Mucosa of stomach (tissue), 1 donor: ENCODE measurements around the gene ASTN1.
"Not testable (repeated sequence)": the region's sequence is repeated elsewhere in the genome, so short reads cannot be mapped to it uniquely, and the experiment has no call there.

ENCODE experiments used
- H3K27me3 ChIP-seq: one replicate; pipeline ENCODE4 v1.7.0; 2013; ENCODE audit warnings: mild to moderate bottlenecking, low read length; ENCODE audit not compliant: control insufficient read depth, insufficient read depth
- H3K36me3 ChIP-seq: one replicate; pipeline ENCODE4 v1.7.0; 2013; ENCODE audit warnings: low read length; ENCODE audit not compliant: control insufficient read depth, insufficient read depth
- H3K4me1 ChIP-seq: one replicate; pipeline ENCODE4 v1.7.0; 2013; ENCODE audit warnings: mild to moderate bottlenecking, low read length; ENCODE audit not compliant: control insufficient read depth, insufficient read depth
- H3K4me3 ChIP-seq: one replicate; pipeline ENCODE4 v1.7.0; 2013; ENCODE audit warnings: low read length
- H3K9ac ChIP-seq: one replicate; pipeline ENCODE4 v1.7.0; 2013; ENCODE audit warnings: mild to moderate bottlenecking, low read length, moderate library complexity
- H3K9me3 ChIP-seq: one replicate; pipeline ENCODE4 v1.7.0; 2013; ENCODE audit warnings: mild to moderate bottlenecking, low read length, moderate library complexity; ENCODE audit not compliant: control insufficient read depth
- donor health status: Pancreatic carcinoma.

The ASTN1 gene

DNA sequence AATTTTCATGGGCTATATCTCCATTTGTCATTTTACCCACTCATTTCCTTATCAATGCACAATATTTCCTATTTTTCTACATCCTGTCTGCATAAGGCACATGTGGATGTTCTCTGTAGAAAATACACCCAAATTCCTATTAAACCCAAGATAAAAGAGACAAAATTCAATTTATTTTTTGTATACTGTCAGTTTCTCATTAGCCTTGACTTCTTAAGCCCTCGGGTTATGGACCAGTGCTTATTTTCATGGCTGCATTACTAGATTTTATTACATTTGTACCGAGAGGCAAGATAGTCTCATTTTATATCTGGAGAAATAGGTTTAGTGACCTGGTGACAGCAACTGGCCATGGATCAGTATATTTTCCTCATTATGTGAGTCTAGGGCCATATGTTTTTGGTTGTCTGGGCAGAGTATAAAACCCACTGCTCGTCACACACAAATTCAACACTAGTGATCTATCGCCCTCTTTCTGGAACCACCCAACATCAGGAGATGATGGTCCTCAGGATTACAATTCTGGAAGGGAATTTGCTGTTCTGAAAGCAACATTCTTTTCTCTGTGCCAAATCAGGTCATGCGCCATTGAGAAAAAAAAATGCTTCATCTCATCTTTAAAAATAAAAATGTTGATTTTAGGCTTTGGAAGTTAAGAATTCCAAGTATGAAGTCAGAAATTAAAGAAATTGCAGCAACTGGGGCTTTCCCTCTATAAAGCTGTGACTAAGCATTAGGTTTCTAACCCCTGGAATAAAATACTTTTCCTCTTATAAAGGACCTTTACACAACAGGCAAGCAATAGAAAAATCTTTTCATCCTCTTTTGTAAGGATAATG lies 81.4 kb downstream of the ASTN1 start:
- no peaks in the 10 kb centered on the region for H3K27me3 ChIP-seq
- H3K9me3 ChIP-seq, result no peaks in the 10 kb centered on the region
- H3K9ac ChIP-seq, result no peak overlapping the region
- no peaks in the 10 kb centered on the region for H3K4me1 ChIP-seq
- no peaks in the 10 kb centered on the region for H3K36me3 ChIP-seq
- H3K4me3 ChIP-seq, result no peak overlapping the region

DNA sequence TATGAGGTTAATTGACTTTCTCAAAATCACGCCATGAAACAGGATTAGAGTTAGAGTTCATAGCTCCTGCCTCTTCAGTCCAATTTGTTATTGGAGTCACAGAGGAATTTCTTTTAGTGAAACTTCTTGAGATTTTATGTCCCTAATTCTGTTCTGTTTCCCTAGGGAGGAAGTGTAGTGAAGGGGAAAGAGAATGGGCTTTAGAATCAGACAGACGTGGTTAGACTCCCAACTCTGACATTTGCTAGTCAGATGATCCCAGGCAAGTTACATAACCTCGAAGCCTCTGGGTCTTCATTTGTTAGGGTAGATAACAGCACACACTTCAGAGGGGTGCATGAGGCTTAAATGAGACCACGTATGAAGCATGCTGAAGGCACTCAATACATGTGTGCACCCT lies 83.9 kb downstream of the ASTN1 start:
- no peak overlapping the region for H3K4me3 ChIP-seq
- no peaks in the 10 kb centered on the region for H3K36me3 ChIP-seq
- no peaks in the 10 kb centered on the region for H3K27me3 ChIP-seq
- H3K9ac ChIP-seq, result no peak overlapping the region
- H3K4me1 ChIP-seq, result no peaks in the 10 kb centered on the region
- H3K9me3 ChIP-seq, result no peaks in the 10 kb centered on the region

GRCh38 chr1:177077734-177078499 lies 86.6 kb downstream of the ASTN1 start:
- Histone ChIP-seq H3K4me1 (no peaks in the 10 kb centered on the region), H3K36me3 (no peaks in the 10 kb centered on the region), H3K9me3 (no peaks in the 10 kb centered on the region)

GRCh38 chr1:177077006-177077405 lies 87.5 kb downstream of the ASTN1 start:
- no peak overlapping the region for H3K9ac ChIP-seq
- H3K36me3 ChIP-seq, result no peaks in the 10 kb centered on the region
- H3K4me3 ChIP-seq, result no peak overlapping the region
- H3K27me3 ChIP-seq, result no peaks in the 10 kb centered on the region
- no peaks in the 10 kb centered on the region for H3K9me3 ChIP-seq
- no peaks in the 10 kb centered on the region for H3K4me1 ChIP-seq

More at GRCh38 chr1:177077734-177078499, 86.6 kb downstream of the ASTN1 start:
- H3K9ac ChIP-seq, result no peak overlapping the region
- H3K27me3 ChIP-seq, result no peaks in the 10 kb centered on the region
- no peak overlapping the region for H3K4me3 ChIP-seq

- H3K4me3 ChIP-seq, H3K36me3 ChIP-seq, H3K9me3 ChIP-seq, H3K4me1 ChIP-seq, H3K9ac ChIP-seq, H3K27me3 ChIP-seq: not testable (repeated sequence)
These were observed 89.7 kb downstream of the ASTN1 start for GRCh38 chr1:177074811-177075210.

GRCh38 chr1:177069490-177069889 lies 95.0 kb downstream of the ASTN1 start:
- H3K4me1 ChIP-seq, result no peaks in the 10 kb centered on the region
- H3K9ac ChIP-seq, result no peak overlapping the region
- H3K9me3 ChIP-seq, result no peaks in the 10 kb centered on the region
- no peaks in the 10 kb centered on the region for H3K36me3 ChIP-seq
- H3K27me3 ChIP-seq, result no peaks in the 10 kb centered on the region
- H3K4me3 ChIP-seq, result no peak overlapping the region

DNA sequence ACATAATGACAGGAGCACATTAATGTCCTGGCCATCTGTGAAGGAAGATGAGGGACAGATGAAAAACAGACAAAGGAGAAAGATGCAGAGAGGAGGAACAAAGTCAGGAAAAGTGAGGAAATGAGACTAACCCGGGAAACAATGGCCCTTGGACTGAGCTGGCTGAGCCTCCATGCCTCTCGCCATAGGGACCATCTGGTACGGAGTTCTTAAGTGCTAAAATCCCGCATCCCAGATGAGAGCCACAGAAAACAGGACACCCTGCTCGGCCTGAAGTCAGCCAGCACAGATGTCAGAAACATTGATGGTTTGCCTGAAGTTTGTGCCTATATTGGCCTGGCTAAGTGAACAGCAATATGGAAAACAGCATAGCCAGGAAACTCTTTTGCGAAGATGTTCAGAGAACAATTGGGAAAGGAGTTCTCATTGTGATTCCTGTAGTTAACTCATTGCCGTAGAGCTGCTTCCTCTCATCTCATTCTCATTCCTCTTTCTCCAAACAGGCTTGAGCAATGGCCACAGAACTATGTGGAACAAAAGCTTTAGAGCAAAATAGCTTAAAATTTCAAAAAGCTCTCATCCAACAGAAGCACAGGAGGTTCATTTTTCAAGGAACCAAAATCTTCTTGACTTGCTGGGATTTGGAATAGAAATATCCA lies 96.6 kb downstream of the ASTN1 start:
- no peak overlapping the region for H3K4me3 ChIP-seq
- H3K36me3 ChIP-seq, result no peaks in the 10 kb centered on the region
- H3K9me3 ChIP-seq, result no peaks in the 10 kb centered on the region
- H3K9ac ChIP-seq, result no peak overlapping the region
- H3K4me1 ChIP-seq, result no peaks in the 10 kb centered on the region
- no peaks in the 10 kb centered on the region for H3K27me3 ChIP-seq

DNA sequence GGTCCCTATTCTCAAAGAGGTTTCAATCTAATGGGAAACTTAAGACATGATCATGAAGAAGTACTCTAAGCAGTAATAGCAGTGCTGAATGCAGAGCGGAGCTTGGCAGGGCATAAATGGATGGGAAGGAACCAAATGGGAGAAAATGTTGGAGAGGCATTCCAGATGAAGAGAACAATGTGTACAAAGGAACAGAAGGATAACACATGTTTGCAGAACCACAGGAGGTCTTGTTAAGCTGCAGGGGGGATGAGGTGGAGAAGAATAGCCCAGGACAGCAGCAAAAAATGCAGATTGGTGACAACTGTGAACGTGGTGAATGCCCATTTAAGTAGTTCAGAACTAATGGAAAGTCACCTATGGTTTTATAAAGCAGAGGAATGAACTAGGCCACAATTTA lies 99.1 kb downstream of the ASTN1 start:
- no peak overlapping the region for H3K9ac ChIP-seq
- H3K4me3 ChIP-seq, result no peak overlapping the region
- H3K36me3 ChIP-seq, result no peaks in the 10 kb centered on the region
- H3K9me3 ChIP-seq, result no peaks in the 10 kb centered on the region
- no peaks in the 10 kb centered on the region for H3K27me3 ChIP-seq
- H3K4me1 ChIP-seq, result no peaks in the 10 kb centered on the region

DNA sequence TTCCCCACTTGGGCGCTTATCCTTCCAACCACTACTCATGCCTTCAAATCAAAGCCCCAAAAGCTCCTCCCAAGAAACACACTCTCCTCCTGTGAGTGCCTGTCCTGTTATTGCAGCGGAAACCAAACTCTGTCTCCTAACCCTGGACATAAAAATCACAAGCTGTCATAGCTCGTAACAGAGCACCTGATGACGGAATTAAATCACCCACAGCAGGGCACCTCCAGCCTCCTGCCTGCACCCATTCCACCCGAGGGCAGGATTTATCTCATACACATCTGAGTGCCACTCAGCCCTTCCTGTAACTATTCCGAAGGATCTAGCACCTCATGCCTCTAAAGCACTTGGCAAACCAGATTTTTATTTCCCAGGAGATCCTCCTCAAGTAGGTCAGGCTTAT lies 100.9 kb downstream of the ASTN1 start:
- Histone ChIP-seq H3K9ac (no peak overlapping the region), H3K27me3 (no peaks in the 10 kb centered on the region), H3K4me3 (no peak overlapping the region), H3K9me3 (no peaks in the 10 kb centered on the region), H3K36me3 (no peaks in the 10 kb centered on the region), H3K4me1 (no peaks in the 10 kb centered on the region)

GRCh38 chr1:177054542-177054941 lies 110.0 kb downstream of the ASTN1 start:
- Histone ChIP-seq H3K9ac (no peak overlapping the region), H3K27me3 (no peaks in the 10 kb centered on the region), H3K4me3 (no peak overlapping the region), H3K36me3 (no peaks in the 10 kb centered on the region), H3K4me1 (no peaks in the 10 kb centered on the region), H3K9me3 (no peaks in the 10 kb centered on the region)

DNA sequence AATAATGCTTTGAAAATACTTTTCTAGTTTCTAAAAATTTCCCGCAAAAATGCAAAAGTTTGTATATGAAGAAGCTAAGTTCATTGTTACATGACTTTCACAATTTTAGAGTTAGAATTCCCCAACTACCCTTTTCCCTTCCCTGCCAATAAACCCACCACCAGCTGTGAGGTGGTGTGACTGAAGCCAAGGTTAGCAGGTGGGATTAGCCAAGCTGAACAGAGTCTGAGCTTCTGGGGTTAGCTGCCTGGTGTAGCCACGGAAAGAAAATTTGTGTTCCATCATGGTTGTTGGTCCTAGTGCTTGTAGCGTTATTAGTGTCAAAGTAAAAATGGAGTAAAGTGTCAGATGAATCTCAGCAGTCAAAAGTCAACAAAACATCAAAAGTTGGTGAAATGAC lies 110.9 kb downstream of the ASTN1 start:
- Histone ChIP-seq H3K4me3 (no peak overlapping the region), H3K27me3 (no peaks in the 10 kb centered on the region), H3K4me1 (no peaks in the 10 kb centered on the region), H3K9ac (no peak overlapping the region), H3K9me3 (no peaks in the 10 kb centered on the region), H3K36me3 (no peaks in the 10 kb centered on the region)
